ENCODE measurements around the gene CTBP2. TPM values are rescaled to one million over a fixed set of nuclear protein-coding genes. Genes with fewer than 3 reads are reported as not detected.

The CTBP2 gene
- total RNA-seq, 1 experiment from 2014 or later: 125 TPM

GRCh38 chr10:125148528-125148927 lies 11.8 kb downstream of the CTBP2 start:
- ATAC-seq: no peak
- TF ChIP-seq, protein P1, sequence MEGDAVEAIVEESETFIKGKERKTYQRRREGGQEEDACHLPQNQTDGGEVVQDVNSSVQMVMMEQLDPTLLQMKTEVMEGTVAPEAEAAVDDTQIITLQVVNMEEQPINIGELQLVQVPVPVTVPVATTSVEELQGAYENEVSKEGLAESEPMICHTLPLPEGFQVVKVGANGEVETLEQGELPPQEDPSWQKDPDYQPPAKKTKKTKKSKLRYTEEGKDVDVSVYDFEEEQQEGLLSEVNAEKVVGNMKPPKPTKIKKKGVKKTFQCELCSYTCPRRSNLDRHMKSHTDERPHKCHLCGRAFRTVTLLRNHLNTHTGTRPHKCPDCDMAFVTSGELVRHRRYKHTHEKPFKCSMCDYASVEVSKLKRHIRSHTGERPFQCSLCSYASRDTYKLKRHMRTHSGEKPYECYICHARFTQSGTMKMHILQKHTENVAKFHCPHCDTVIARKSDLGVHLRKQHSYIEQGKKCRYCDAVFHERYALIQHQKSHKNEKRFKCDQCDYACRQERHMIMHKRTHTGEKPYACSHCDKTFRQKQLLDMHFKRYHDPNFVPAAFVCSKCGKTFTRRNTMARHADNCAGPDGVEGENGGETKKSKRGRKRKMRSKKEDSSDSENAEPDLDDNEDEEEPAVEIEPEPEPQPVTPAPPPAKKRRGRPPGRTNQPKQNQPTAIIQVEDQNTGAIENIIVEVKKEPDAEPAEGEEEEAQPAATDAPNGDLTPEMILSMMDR (IDR thresholded peaks at IDR 0.05): no peak
- no peak for TF ChIP-seq POLR2AphosphoS5 (IDR thresholded peaks at IDR 0.05; ENCODE audit: low read depth, low read length)
- TF ChIP-seq TCF7L2 (IDR thresholded peaks at IDR 0.05; ENCODE audit: low read depth, low read length): no peak
- TF ChIP-seq REST (IDR thresholded peaks at IDR 0.05; ENCODE audit: insufficient read depth in 1 of 2, low read depth in 2 of 2, low read length in 1 of 2): no peak
- TF ChIP-seq SIN3A (IDR thresholded peaks at IDR 0.05; ENCODE audit: borderline replicate concordance, insufficient read depth, low read depth, low read length): no peak
- in situ Hi-C loops (cut with HindIII; ENCODE audit: low pct_unique_long_range_greater_than_20kb, low sequenced_read_pairs) (no loop called here), intact Hi-C loops (cut with micrococcal nuclease; ENCODE audit: unreplicated experiment) (loop anchor here (5.0 kb wide), 1 partner anchor 101 kb away; no protein-coding TSS in a partner anchor)
- CTCF ChIA-PET: no interaction called here
- Histone ChIP-seq H3K9me3 (ENCODE audit: control insufficient read depth, insufficient read depth, low read depth, low read length) (no peaks in the 10 kb centered on the region), H3K4me1 (ENCODE audit: control insufficient read depth, insufficient read depth, low read length) (peaks cover 76% of the 10 kb centered on the region), H3K27ac (ENCODE audit: low read length) (peak overlapping the region; percentile 57; the same call in 1 of the 2 replicates), H3K36me3 (ENCODE audit: control insufficient read depth, insufficient read depth, low read length) (peaks cover 3% of the 10 kb centered on the region; the same call in 1 of the 2 replicates), H3K4me3 (ENCODE audit: low read depth in 2 of 2, low read length in 2 of 2) (no peak overlapping the region), H3K27me3 (ENCODE audit: control insufficient read depth, insufficient read depth, low read length) (no peaks in the 10 kb centered on the region)
- POLR2A ChIA-PET: no interaction called here
- no TSS peak for BruUV-seq (replicated peaks)
- no peak for DNase-seq (ENCODE audit: low read depth, low spot score)

- Histone ChIP-seq H3K27ac (ENCODE audit: low read length) (peak overlapping the region; percentile 57), H3K9me3 (ENCODE audit: control insufficient read depth, insufficient read depth, low read depth, low read length) (no peaks in the 10 kb centered on the region), H3K4me1 (ENCODE audit: control insufficient read depth, insufficient read depth, low read length) (peaks cover 71% of the 10 kb centered on the region), H3K36me3 (ENCODE audit: control insufficient read depth, insufficient read depth, low read length) (peaks cover 3% of the 10 kb centered on the region; the same call in 1 of the 2 replicates), H3K4me3 (ENCODE audit: low read depth in 2 of 2, low read length in 2 of 2) (no peak overlapping the region), H3K27me3 (ENCODE audit: control insufficient read depth, insufficient read depth, low read length) (no peaks in the 10 kb centered on the region)
- no peak for DNase-seq (ENCODE audit: low read depth, low spot score)
- ChIA-PET POLR2A (no interaction called here), CTCF (no interaction called here)
- intact Hi-C loops (cut with micrococcal nuclease; ENCODE audit: unreplicated experiment) (loop anchor here (5.0 kb wide), 1 partner anchor 101 kb away; no protein-coding TSS in a partner anchor), in situ Hi-C loops (cut with HindIII; ENCODE audit: low pct_unique_long_range_greater_than_20kb, low sequenced_read_pairs) (no loop called here)
- TF ChIP-seq POLR2AphosphoS5 (IDR thresholded peaks at IDR 0.05; ENCODE audit: low read depth, low read length): no peak
- ATAC-seq: no peak
- BruUV-seq (replicated peaks): TSS peak; percentile 4
Measured at GRCh38 chr10:125147971-125148439, 12.4 kb downstream of the CTBP2 start.

DNA sequence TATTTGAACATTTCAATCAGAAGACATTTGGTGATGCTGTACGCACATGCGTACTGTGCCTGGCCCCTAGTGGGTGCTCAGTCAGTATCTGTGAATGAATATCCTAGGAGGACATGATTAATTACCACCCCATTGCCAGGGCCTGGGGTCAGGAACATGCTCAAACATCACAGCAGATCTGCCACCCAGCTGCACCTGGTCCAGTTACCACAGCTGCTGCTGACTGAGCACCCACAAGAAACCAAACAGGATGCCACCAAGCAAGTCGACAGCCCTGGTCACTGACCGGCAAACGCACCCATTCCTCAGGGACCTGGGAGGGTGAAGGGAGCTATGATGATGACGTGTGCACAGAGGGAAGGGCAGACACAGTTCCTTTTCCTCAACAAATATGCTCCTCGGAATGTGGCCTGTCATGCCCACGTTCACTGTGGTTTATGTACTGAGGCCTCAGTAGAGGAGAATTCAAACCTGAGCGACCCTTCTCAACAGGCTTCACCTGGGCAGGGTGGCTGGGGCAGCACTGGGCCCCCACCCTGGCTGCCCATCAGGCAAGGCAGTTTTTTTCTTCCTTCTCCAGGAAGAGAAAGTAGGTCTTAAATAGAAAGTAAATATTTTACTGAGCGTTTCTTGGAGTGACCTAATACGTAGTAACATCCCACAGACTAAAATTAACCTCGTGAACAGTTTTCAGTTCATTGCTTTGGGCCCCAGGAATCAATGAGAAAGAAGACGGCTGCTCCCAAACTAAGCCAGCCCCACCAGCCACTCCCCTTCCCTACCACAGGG lies 13.4 kb downstream of the CTBP2 start:
- peak overlapping the region; percentile 57 for H3K27ac ChIP-seq (ENCODE audit: low read length)
- intact Hi-C loops (cut with micrococcal nuclease; ENCODE audit: unreplicated experiment) (loop anchor here (5.0 kb wide), 1 partner anchor 100 kb away; no protein-coding TSS in a partner anchor), in situ Hi-C loops (cut with HindIII; ENCODE audit: low pct_unique_long_range_greater_than_20kb, low sequenced_read_pairs) (no loop called here)
- H3K4me1 ChIP-seq (ENCODE audit: control insufficient read depth, insufficient read depth, low read length): peaks cover 60% of the 10 kb centered on the region
- ATAC-seq: peak; percentile 14; the same call in 1 of the 2 replicates
- no peak for DNase-seq (ENCODE audit: low read depth, low spot score)
- H3K9me3 ChIP-seq (ENCODE audit: control insufficient read depth, insufficient read depth, low read depth, low read length): no peaks in the 10 kb centered on the region
- CTCF ChIA-PET: interaction anchor here (0.6 kb wide), 1 partner anchor 15 kb away, joined by 5 read pairs; no protein-coding TSS in a partner anchor
- no peak for TF ChIP-seq TCF7L2 (IDR thresholded peaks at IDR 0.05; ENCODE audit: low read depth, low read length)
- TF ChIP-seq REST (IDR thresholded peaks at IDR 0.05; ENCODE audit: insufficient read depth in 1 of 2, low read depth in 2 of 2, low read length in 1 of 2): no peak
- TF ChIP-seq, protein P1 (IDR thresholded peaks at IDR 0.05): no peak
- no peak for TF ChIP-seq SIN3A (IDR thresholded peaks at IDR 0.05; ENCODE audit: borderline replicate concordance, insufficient read depth, low read depth, low read length)
- no peak for TF ChIP-seq POLR2AphosphoS5 (IDR thresholded peaks at IDR 0.05; ENCODE audit: low read depth, low read length)
- H3K4me3 ChIP-seq (ENCODE audit: low read depth in 2 of 2, low read length in 2 of 2): no peak overlapping the region
- no TSS peak for BruUV-seq (replicated peaks)
- H3K27me3 ChIP-seq (ENCODE audit: control insufficient read depth, insufficient read depth, low read length): no peaks in the 10 kb centered on the region
- POLR2A ChIA-PET: no interaction called here
- no peaks in the 10 kb centered on the region for H3K36me3 ChIP-seq (ENCODE audit: control insufficient read depth, insufficient read depth, low read length)

Data from Panc1 (cell line).